Subcutaneous abdominal adipose tissue (tissue), 5 donors: ENCODE data around the gene LIPC.

Source experiments
- H3K27ac ChIP-seq: one replicate; pipeline ENCODE4 v1.7.0; 2013; ENCODE audit warnings: low read depth, mild to moderate bottlenecking, inconsistent platforms, low read length, moderate library complexity
- H3K27me3 ChIP-seq, 5 donors: one replicate each; pipeline ENCODE4 v1.7.0; 2013; ENCODE audit warnings: low read length in 5 of 5, inconsistent platforms in 1 of 5; ENCODE audit not compliant: control insufficient read depth in 5 of 5, insufficient read depth in 4 of 5
- H3K36me3 ChIP-seq, 5 donors: one replicate each; pipeline ENCODE4 v1.7.0; 2013; ENCODE audit warnings: low read length in 5 of 5; ENCODE audit not compliant: control insufficient read depth in 5 of 5, insufficient read depth in 5 of 5
- H3K4me1 ChIP-seq, 5 donors: one replicate each; pipeline ENCODE4 v1.7.0; 2013; ENCODE audit warnings: low read length in 5 of 5, mild to moderate bottlenecking in 3 of 5, moderate library complexity in 1 of 5; ENCODE audit not compliant: control insufficient read depth in 5 of 5, insufficient read depth in 5 of 5
- H3K4me3 ChIP-seq, 5 donors: one replicate each; pipeline ENCODE4 v1.7.0; 2013; ENCODE audit warnings: low read length in 5 of 5, low read depth in 1 of 5
- H3K9ac ChIP-seq, 5 donors: one replicate each; pipeline ENCODE4 v1.7.0; 2013; ENCODE audit warnings: low read length in 5 of 5, mild to moderate bottlenecking in 4 of 5, moderate library complexity in 3 of 5
- H3K9me3 ChIP-seq, 5 donors: one replicate each; pipeline ENCODE4 v1.7.0; 2013; ENCODE audit warnings: low read length in 5 of 5; ENCODE audit not compliant: control insufficient read depth in 5 of 5
- donor health status: healthy.
- donor health status: healthy.
- donor health status: healthy.
- donor health status: healthy.
- donor health status: healthy.

Gene LIPC

GRCh38 chr15:58524247-58524646, 92.5 kb downstream of the LIPC start:
- Histone ChIP-seq H3K9me3 (no peaks in the 10 kb centered on the region), H3K9ac (no peak overlapping the region), H3K4me1 (peaks cover 8 to 65% (median 44%) of the 10 kb centered on the region in 5 donors), H3K27ac (no peak overlapping the region), H3K27me3 (peaks cover 0 to 5% (median 0%) of the 10 kb centered on the region in 5 donors), H3K36me3 (no peaks in the 10 kb centered on the region), H3K4me3 (no peak overlapping the region)

- Histone ChIP-seq H3K4me1 (peaks cover 8 to 56% (median 34%) of the 10 kb centered on the region in 5 donors), H3K4me3 (no peak overlapping the region), H3K27me3 (peaks cover 0 to 5% (median 0%) of the 10 kb centered on the region in 5 donors), H3K36me3 (no peaks in the 10 kb centered on the region), H3K9ac (no peak overlapping the region), H3K27ac (no peak overlapping the region), H3K9me3 (no peaks in the 10 kb centered on the region)
Measured at GRCh38 chr15:58525991-58526421, 94.2 kb downstream of the LIPC start.

GRCh38 chr15:58526647-58527192, 94.9 kb downstream of the LIPC start:
- Histone ChIP-seq H3K4me3 (no peak overlapping the region), H3K9me3 (no peaks in the 10 kb centered on the region), H3K4me1 (peaks cover 1 to 49% (median 33%) of the 10 kb centered on the region in 5 donors), H3K9ac (no peak overlapping the region), H3K27ac (no peak overlapping the region), H3K36me3 (no peaks in the 10 kb centered on the region), H3K27me3 (no peaks in the 10 kb centered on the region)

GRCh38 chr15:58527573-58528187, 95.9 kb downstream of the LIPC start:
- H3K27ac ChIP-seq: no peak overlapping the region
- no peak overlapping the region for H3K4me3 ChIP-seq
- H3K9me3 ChIP-seq: no peaks in the 10 kb centered on the region
- peaks cover 0 to 39% (median 27%) of the 10 kb centered on the region in 5 donors for H3K4me1 ChIP-seq
- H3K27me3 ChIP-seq: no peaks in the 10 kb centered on the region
- no peaks in the 10 kb centered on the region for H3K36me3 ChIP-seq
- H3K9ac ChIP-seq: no peak overlapping the region

- H3K9me3 ChIP-seq: no peaks in the 10 kb centered on the region
- H3K4me1 ChIP-seq: peaks cover 0 to 33% (median 27%) of the 10 kb centered on the region in 5 donors
- H3K27me3 ChIP-seq: no peaks in the 10 kb centered on the region
- H3K36me3 ChIP-seq: no peaks in the 10 kb centered on the region
- H3K27ac ChIP-seq: no peak overlapping the region
- no peak overlapping the region for H3K4me3 ChIP-seq
- H3K9ac ChIP-seq: no peak overlapping the region
Measured at GRCh38 chr15:58528188-58528870, 96.5 kb downstream of the LIPC start.

GRCh38 chr15:58529041-58529440, 97.2 kb downstream of the LIPC start:
- no peaks in the 10 kb centered on the region for H3K36me3 ChIP-seq
- H3K4me3 ChIP-seq: no peak overlapping the region
- H3K4me1 ChIP-seq: peaks cover 0 to 33% (median 27%) of the 10 kb centered on the region in 5 donors
- H3K9ac ChIP-seq: no peak overlapping the region
- no peaks in the 10 kb centered on the region for H3K9me3 ChIP-seq
- no peaks in the 10 kb centered on the region for H3K27me3 ChIP-seq
- no peak overlapping the region for H3K27ac ChIP-seq

GRCh38 chr15:58530056-58530590, 98.3 kb downstream of the LIPC start:
- Histone ChIP-seq H3K4me1 (peaks cover 0 to 33% (median 27%) of the 10 kb centered on the region in 5 donors), H3K9ac (no peak overlapping the region), H3K27ac (no peak overlapping the region), H3K36me3 (no peaks in the 10 kb centered on the region), H3K9me3 (no peaks in the 10 kb centered on the region), H3K4me3 (no peak overlapping the region), H3K27me3 (no peaks in the 10 kb centered on the region)

GRCh38 chr15:58532126-58532525, 100.3 kb downstream of the LIPC start:
- Histone ChIP-seq H3K9ac (no peak overlapping the region), H3K27me3 (no peaks in the 10 kb centered on the region), H3K4me1 (peaks cover 0 to 21% (median 19%) of the 10 kb centered on the region in 5 donors), H3K36me3 (no peaks in the 10 kb centered on the region), H3K27ac (no peak overlapping the region), H3K4me3 (no peak overlapping the region), H3K9me3 (no peaks in the 10 kb centered on the region)

GRCh38 chr15:58534556-58534955, 102.8 kb downstream of the LIPC start:
- Histone ChIP-seq H3K36me3 (no peaks in the 10 kb centered on the region), H3K27me3 (no peaks in the 10 kb centered on the region), H3K9ac (no peak overlapping the region), H3K4me3 (no peak overlapping the region), H3K4me1 (no peaks in the 10 kb centered on the region), H3K9me3 (no peaks in the 10 kb centered on the region), H3K27ac (no peak overlapping the region)

- no peak overlapping the region for H3K9ac ChIP-seq
- H3K9me3 ChIP-seq: no peaks in the 10 kb centered on the region
- H3K4me1 ChIP-seq: no peaks in the 10 kb centered on the region
- no peaks in the 10 kb centered on the region for H3K27me3 ChIP-seq
- H3K36me3 ChIP-seq: no peaks in the 10 kb centered on the region
- no peak overlapping the region for H3K27ac ChIP-seq
- no peak overlapping the region for H3K4me3 ChIP-seq
Measured at GRCh38 chr15:58535337-58535736, 103.5 kb downstream of the LIPC start.
